ENCODE results near the gene GUCY2C.

The GUCY2C gene

DNA sequence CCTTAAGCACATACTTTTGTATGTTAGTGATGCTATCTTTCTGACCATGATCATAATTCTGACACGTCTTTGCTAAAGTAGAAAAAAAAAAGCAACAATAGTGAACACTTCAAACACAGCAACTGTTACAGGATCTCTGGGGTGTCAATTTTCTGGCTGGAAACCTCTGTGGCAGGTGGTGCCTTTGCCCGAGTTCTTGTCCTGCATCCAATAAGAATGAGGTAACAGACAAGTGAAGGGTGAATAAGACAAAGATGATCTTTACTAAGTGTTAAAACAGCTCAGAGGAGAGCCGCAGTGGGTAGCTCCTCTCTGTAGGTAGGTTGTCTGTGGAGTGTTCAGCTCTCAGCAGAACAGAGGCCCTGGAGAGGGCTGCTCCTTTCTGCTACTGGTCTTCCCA, 107.8 kb downstream of the GUCY2C start:
- Histone ChIP-seq H3K9ac (ENCODE audit: insufficient read length, low read depth) (no peak overlapping the region), H3K36me3 (ENCODE audit: insufficient read depth, insufficient read length, low read length) (no peaks in the 10 kb centered on the region), H3K4me3 (ENCODE audit: insufficient read length, low read depth) (no peak overlapping the region), H3K27me3 (ENCODE audit: insufficient read depth, insufficient read length) (no peaks in the 10 kb centered on the region), H3K9me3 (ENCODE audit: insufficient read depth, low read length) (no peaks in the 10 kb centered on the region), H3K4me1 (ENCODE audit: insufficient read depth, insufficient read length) (no peaks in the 10 kb centered on the region)
- DNase-seq (ENCODE audit: low read depth, low spot score), result no peak
- TF ChIP-seq ZNF274 (IDR thresholded peaks at IDR 0.05; ENCODE audit: low read depth, low read length) (no peak), SUZ12 (IDR thresholded peaks at IDR 0.05; ENCODE audit: extremely low read depth, insufficient read depth, insufficient read length) (no peak), YY1 (IDR thresholded peaks at IDR 0.05; ENCODE audit: insufficient read depth, insufficient read length) (no peak)

DNA sequence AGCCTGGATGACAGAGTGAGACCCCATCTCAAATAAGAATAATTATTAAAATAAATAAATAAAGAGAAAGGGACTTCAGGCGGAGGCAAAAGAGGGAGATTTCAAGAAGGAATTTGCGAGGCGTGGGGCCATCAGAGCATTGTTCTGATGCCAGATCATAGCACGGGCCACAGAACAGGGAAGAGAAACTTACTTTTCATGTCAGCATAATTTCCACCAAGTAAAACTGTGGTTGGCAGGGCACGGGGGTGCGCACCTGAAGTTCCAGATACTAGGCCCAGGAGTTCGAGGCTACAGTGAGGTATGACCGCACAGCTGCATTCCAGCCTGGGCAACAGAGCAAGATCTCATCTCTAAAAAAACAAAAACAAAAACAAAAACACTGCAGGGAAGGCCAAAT, 117.8 kb downstream of the GUCY2C start:
- Histone ChIP-seq H3K9ac (ENCODE audit: insufficient read length, low read depth) (no peak overlapping the region), H3K36me3 (ENCODE audit: insufficient read depth, insufficient read length, low read length) (no peaks in the 10 kb centered on the region), H3K27me3 (ENCODE audit: insufficient read depth, insufficient read length) (no peaks in the 10 kb centered on the region), H3K4me1 (ENCODE audit: insufficient read depth, insufficient read length) (no peaks in the 10 kb centered on the region), H3K9me3 (ENCODE audit: insufficient read depth, low read length) (no peaks in the 10 kb centered on the region), H3K4me3 (ENCODE audit: insufficient read length, low read depth) (no peak overlapping the region)
- no peak for TF ChIP-seq YY1 (IDR thresholded peaks at IDR 0.05; ENCODE audit: insufficient read depth, insufficient read length)
- no peak for TF ChIP-seq SUZ12 (IDR thresholded peaks at IDR 0.05; ENCODE audit: extremely low read depth, insufficient read depth, insufficient read length)
- no peak for TF ChIP-seq ZNF274 (IDR thresholded peaks at IDR 0.05; ENCODE audit: low read depth, low read length)
- no peak for DNase-seq (ENCODE audit: low read depth, low spot score)

DNA sequence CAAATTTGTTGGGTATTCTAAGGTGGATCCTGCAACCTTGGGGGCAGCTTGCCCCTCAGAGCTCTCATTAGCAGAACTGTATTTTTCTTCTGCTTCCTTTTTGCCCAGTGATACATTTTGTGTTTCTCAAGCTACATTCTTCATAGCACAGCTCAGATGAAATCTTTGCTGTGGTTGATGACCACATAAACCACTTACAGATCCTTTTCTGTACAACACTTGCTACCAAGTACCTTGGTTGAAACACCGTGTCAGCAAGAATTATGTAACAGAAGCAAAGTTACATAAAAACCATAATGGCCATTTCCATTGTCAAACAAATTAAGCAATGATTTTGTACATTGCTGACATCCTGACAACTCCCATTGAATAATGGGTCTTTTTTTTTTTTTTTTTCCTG, 119.1 kb downstream of the GUCY2C start:
- Histone ChIP-seq H3K9ac (ENCODE audit: insufficient read length, low read depth) (no peak overlapping the region), H3K36me3 (ENCODE audit: insufficient read depth, insufficient read length, low read length) (no peaks in the 10 kb centered on the region), H3K9me3 (ENCODE audit: insufficient read depth, low read length) (no peaks in the 10 kb centered on the region), H3K4me1 (ENCODE audit: insufficient read depth, insufficient read length) (no peaks in the 10 kb centered on the region), H3K4me3 (ENCODE audit: insufficient read length, low read depth) (no peak overlapping the region), H3K27me3 (ENCODE audit: insufficient read depth, insufficient read length) (no peaks in the 10 kb centered on the region)
- no peak for TF ChIP-seq SUZ12 (IDR thresholded peaks at IDR 0.05; ENCODE audit: extremely low read depth, insufficient read depth, insufficient read length)
- no peak for TF ChIP-seq ZNF274 (IDR thresholded peaks at IDR 0.05; ENCODE audit: low read depth, low read length)
- no peak for TF ChIP-seq YY1 (IDR thresholded peaks at IDR 0.05; ENCODE audit: insufficient read depth, insufficient read length)
- no peak for DNase-seq (ENCODE audit: low read depth, low spot score)

DNA sequence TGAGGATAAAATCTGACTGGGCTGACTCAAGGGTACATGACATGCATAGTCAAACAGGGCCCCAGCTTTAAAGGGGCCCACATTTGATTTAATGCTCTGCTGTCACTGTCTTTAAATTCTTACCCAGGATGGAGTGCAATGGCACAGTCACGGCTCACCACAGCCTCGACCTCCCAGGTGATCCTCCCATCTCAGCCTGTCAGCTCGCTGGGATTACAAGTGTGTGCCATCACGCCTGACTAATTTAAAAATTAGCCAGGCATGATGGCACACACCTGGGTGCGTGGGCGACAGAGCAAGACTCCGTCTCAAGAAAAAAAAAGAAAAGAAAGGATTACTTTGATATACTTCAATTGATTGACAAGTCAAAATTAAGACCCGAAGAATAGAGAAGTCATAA, 119.5 kb downstream of the GUCY2C start:
- H3K4me1 ChIP-seq (ENCODE audit: insufficient read depth, insufficient read length), result no peaks in the 10 kb centered on the region

DNA sequence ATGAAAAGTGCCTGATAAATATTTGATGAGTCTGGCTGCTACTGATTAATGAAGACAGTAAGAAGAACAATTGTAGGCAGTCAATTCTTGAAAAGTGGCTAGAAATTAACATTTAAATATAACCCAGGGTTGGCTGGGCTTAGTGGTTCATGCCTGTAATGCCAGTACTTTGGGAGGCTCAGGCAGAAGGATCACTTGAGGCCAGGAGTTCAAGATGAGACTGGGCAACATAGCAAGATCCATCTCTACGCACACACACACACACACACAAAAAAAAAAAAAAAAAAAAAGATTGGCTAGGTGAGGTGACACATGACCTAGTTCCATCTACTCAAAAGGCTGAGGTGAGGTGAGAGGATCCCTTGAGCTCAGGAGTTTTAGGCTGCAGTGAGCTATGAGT, 120.8 kb downstream of the GUCY2C start:
- no peak overlapping the region for H3K9ac ChIP-seq (ENCODE audit: insufficient read length, low read depth)
- no peak for TF ChIP-seq YY1 (IDR thresholded peaks at IDR 0.05; ENCODE audit: insufficient read depth, insufficient read length)
- TF ChIP-seq ZNF274 (IDR thresholded peaks at IDR 0.05; ENCODE audit: low read depth, low read length), result no peak
- TF ChIP-seq SUZ12 (IDR thresholded peaks at IDR 0.05; ENCODE audit: extremely low read depth, insufficient read depth, insufficient read length), result no peak

More for the DNA sequence above, 119.5 kb downstream of the GUCY2C start:
- no peaks in the 10 kb centered on the region for H3K36me3 ChIP-seq (ENCODE audit: insufficient read depth, insufficient read length, low read length)
- no peak overlapping the region for H3K4me3 ChIP-seq (ENCODE audit: insufficient read length, low read depth)
- no peak for DNase-seq (ENCODE audit: low read depth, low spot score)
- H3K9ac ChIP-seq (ENCODE audit: insufficient read length, low read depth), result no peak overlapping the region
- H3K27me3 ChIP-seq (ENCODE audit: insufficient read depth, insufficient read length), result no peaks in the 10 kb centered on the region
- no peaks in the 10 kb centered on the region for H3K9me3 ChIP-seq (ENCODE audit: insufficient read depth, low read length)
- TF ChIP-seq ZNF274 (IDR thresholded peaks at IDR 0.05; ENCODE audit: low read depth, low read length) (no peak), SUZ12 (IDR thresholded peaks at IDR 0.05; ENCODE audit: extremely low read depth, insufficient read depth, insufficient read length) (no peak)

DNA sequence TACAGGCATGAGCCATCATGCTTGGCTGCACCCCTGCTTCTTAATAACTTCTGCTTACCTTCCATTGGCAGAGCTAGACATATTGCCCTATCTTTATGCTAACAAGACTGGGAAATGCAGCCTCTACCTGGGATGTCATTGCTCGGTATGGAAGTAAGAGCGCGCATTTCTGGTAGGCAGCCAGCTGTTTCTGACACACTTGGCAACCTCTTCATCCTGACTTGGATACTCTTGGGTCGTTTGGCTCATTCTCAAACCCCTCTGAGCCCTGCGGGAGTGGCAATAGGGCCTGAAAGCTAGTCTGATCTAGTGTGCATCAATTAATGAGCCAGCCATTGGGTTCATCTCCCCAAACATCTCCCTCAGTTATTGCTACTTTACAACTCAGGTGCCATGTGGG, 123.3 kb downstream of the GUCY2C start:
- Histone ChIP-seq H3K9ac (ENCODE audit: insufficient read length, low read depth) (no peak overlapping the region), H3K27me3 (ENCODE audit: insufficient read depth, insufficient read length) (no peaks in the 10 kb centered on the region), H3K9me3 (ENCODE audit: insufficient read depth, low read length) (no peaks in the 10 kb centered on the region), H3K4me3 (ENCODE audit: insufficient read length, low read depth) (no peak overlapping the region), H3K4me1 (ENCODE audit: insufficient read depth, insufficient read length) (no peaks in the 10 kb centered on the region), H3K36me3 (ENCODE audit: insufficient read depth, insufficient read length, low read length) (no peaks in the 10 kb centered on the region)
- DNase-seq (ENCODE audit: low read depth, low spot score), result no peak
- no peak for TF ChIP-seq SUZ12 (IDR thresholded peaks at IDR 0.05; ENCODE audit: extremely low read depth, insufficient read depth, insufficient read length)
- TF ChIP-seq YY1 (IDR thresholded peaks at IDR 0.05; ENCODE audit: insufficient read depth, insufficient read length), result no peak
- no peak for TF ChIP-seq ZNF274 (IDR thresholded peaks at IDR 0.05; ENCODE audit: low read depth, low read length)

More for the DNA sequence above, 120.8 kb downstream of the GUCY2C start:
- Histone ChIP-seq H3K9me3 (ENCODE audit: insufficient read depth, low read length) (no peaks in the 10 kb centered on the region), H3K4me1 (ENCODE audit: insufficient read depth, insufficient read length) (no peaks in the 10 kb centered on the region), H3K36me3 (ENCODE audit: insufficient read depth, insufficient read length, low read length) (no peaks in the 10 kb centered on the region), H3K27me3 (ENCODE audit: insufficient read depth, insufficient read length) (no peaks in the 10 kb centered on the region), H3K4me3 (ENCODE audit: insufficient read length, low read depth) (no peak overlapping the region)
- DNase-seq (ENCODE audit: low read depth, low spot score), result no peak

DNA sequence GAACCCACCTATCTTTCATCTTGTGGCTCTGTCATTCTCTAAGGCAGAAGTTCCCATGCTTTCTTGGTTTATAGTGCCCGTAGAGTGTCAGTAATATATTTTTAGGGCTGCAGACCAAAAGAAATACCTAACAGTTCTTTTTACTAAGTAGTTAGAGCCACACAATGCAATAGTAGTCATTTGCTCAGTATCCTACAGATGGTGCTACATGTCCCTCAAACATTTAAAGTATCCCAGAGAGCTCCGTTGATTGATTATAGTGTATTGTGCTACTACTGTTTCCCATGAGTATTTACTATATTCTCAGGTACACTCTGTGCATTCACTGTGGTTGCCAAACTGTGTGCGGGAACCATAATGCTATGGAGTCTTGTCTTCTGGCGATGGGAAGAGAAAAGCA, 124.0 kb downstream of the GUCY2C start:
- TF ChIP-seq ZNF274 (IDR thresholded peaks at IDR 0.05; ENCODE audit: low read depth, low read length) (no peak), YY1 (IDR thresholded peaks at IDR 0.05; ENCODE audit: insufficient read depth, insufficient read length) (no peak), SUZ12 (IDR thresholded peaks at IDR 0.05; ENCODE audit: extremely low read depth, insufficient read depth, insufficient read length) (no peak)
- H3K9me3 ChIP-seq (ENCODE audit: insufficient read depth, low read length), result no peaks in the 10 kb centered on the region
- no peak overlapping the region for H3K4me3 ChIP-seq (ENCODE audit: insufficient read length, low read depth)
- H3K36me3 ChIP-seq (ENCODE audit: insufficient read depth, insufficient read length, low read length), result no peaks in the 10 kb centered on the region
- H3K4me1 ChIP-seq (ENCODE audit: insufficient read depth, insufficient read length), result no peaks in the 10 kb centered on the region
- DNase-seq (ENCODE audit: low read depth, low spot score), result no peak
- H3K27me3 ChIP-seq (ENCODE audit: insufficient read depth, insufficient read length), result no peaks in the 10 kb centered on the region
- H3K9ac ChIP-seq (ENCODE audit: insufficient read length, low read depth), result no peak overlapping the region

DNA sequence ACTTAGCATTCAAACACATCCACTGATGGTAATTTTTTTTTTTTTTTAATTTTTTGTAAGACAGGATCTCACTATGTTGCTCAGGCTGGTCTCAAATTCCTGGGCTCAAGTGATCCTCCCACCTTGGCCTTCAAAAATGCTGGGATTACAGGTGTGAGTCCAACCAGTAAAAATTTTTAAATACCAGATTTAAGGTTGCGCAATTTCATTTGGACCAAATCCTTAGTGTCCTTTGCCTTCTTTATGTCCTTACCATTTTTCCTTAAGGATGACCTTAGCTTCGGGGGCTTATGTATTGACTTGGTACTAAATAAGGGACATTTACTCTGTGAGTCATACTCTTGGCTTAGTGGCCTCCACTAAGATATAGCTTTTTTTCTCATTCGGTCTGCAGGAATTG, 124.6 kb downstream of the GUCY2C start:
- peaks cover 4% of the 10 kb centered on the region for H3K27me3 ChIP-seq (ENCODE audit: insufficient read depth, insufficient read length)
- no peaks in the 10 kb centered on the region for H3K4me1 ChIP-seq (ENCODE audit: insufficient read depth, insufficient read length)
- H3K4me3 ChIP-seq (ENCODE audit: insufficient read length, low read depth), result no peak overlapping the region
- H3K36me3 ChIP-seq (ENCODE audit: insufficient read depth, insufficient read length, low read length), result no peaks in the 10 kb centered on the region
- DNase-seq (ENCODE audit: low read depth, low spot score), result no peak
- H3K9me3 ChIP-seq (ENCODE audit: insufficient read depth, low read length), result no peaks in the 10 kb centered on the region
- TF ChIP-seq YY1 (IDR thresholded peaks at IDR 0.05; ENCODE audit: insufficient read depth, insufficient read length) (no peak), ZNF274 (IDR thresholded peaks at IDR 0.05; ENCODE audit: low read depth, low read length) (no peak), SUZ12 (IDR thresholded peaks at IDR 0.05; ENCODE audit: extremely low read depth, insufficient read depth, insufficient read length) (no peak)
- no peak overlapping the region for H3K9ac ChIP-seq (ENCODE audit: insufficient read length, low read depth)
